Inferior parietal cortex (tissue), 1 donor: Measurements from ENCODE around the gene ACTMAP.
A peak's percentile ranks its signal among the peaks of the same experiment; 100 is the strongest.
"Not testable (repeated sequence)": the region's sequence is repeated elsewhere in the genome, so short reads cannot be mapped to it uniquely, and the experiment has no call there.

Experiments used
- DNase-seq: peaks from one replicate; pipeline ENCODE4 v3.0.0-alpha.2; 2016; ENCODE audit errors: extremely low spot score

Gene ACTMAP, protein sequence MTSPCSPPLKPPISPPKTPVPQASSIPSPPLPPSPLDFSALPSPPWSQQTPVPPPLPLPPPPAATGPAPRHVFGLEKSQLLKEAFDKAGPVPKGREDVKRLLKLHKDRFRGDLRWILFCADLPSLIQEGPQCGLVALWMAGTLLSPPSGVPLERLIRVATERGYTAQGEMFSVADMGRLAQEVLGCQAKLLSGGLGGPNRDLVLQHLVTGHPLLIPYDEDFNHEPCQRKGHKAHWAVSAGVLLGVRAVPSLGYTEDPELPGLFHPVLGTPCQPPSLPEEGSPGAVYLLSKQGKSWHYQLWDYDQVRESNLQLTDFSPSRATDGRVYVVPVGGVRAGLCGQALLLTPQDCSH

DNA sequence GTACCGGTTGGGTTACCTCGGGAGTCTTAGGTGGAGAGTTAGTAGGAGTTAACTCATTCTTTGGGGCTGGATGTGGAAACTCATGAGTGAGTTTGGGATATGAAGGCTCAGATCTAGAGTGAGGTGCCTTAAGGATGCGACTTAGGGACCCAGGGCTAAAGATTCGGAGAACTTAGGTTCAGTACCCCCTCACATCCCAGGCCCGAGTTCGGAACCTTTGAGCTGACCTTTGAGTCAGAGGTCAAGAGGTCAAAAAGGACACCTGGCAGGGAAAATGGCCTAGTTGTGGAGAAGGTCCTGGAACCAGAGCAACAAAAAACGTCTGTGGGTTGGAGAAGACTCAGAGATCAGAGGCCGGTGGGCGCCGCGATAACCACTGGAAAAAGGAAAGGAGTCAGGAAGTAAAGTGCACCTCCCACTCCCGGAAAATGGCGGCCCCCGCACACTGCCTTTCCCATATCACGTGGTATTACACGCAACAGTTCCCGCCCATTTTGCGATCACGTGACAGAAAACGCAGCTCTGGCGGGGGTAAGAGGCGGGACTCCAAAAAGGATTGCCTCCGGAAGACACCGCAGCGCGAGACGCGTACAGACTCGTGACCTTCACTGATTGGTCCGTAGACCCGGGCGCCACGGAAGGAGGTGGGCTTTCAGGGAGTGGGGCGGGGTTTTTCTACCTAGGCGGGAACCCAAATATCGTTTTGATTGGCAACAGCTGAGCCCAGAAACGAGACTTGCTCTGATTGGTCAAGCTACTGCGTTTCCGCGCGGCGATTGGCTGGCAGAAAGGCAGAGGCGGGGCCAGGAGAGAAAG is at the start of gene ACTMAP:
Gene ACTMAP (minus strand): TSS at position 420 of the 816 bp plus-strand sequence. CDS start 674 bp downstream, outside the sequence.
- DNase-seq: peak; percentile 100

DNA sequence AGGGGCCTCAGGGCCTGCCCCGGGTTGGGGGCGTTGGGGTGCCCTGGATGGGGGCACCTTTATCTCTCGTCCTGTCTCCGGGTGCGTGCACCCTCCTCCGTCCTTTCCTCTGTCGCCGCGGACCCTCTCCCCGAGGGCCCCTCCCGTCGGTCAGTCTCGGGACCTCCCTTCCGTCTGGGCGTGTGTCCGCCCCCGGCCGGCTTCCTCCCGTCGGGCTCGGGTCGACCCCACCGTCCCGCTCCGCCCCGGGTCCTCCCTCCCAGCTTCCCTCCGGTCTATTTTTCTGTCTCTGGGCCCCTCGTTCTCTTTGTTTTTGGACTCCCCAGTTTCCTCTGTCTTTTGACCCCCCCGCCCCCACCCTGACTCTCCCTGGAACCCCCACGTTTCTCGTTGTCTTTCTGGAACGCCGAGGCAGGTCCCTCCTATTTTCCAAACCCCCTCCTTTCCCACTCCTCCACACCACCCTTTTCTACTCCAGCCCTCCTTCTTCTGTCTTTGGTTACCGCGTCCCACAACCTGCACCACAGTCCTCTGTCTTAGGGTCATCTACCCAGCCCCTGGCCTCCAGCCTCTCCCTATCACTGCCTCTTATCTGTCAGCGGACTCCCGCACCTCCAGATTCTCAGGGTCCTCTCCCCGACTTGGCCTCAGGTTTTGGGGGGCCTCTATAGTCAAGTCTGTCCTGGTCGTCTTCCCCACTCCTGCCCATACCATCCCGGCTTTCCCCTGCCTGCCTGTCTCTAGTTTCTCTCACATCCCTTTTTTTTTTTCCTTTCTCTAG is 49.5 kb upstream of the ACTMAP start:
- no peak for DNase-seq

DNA sequence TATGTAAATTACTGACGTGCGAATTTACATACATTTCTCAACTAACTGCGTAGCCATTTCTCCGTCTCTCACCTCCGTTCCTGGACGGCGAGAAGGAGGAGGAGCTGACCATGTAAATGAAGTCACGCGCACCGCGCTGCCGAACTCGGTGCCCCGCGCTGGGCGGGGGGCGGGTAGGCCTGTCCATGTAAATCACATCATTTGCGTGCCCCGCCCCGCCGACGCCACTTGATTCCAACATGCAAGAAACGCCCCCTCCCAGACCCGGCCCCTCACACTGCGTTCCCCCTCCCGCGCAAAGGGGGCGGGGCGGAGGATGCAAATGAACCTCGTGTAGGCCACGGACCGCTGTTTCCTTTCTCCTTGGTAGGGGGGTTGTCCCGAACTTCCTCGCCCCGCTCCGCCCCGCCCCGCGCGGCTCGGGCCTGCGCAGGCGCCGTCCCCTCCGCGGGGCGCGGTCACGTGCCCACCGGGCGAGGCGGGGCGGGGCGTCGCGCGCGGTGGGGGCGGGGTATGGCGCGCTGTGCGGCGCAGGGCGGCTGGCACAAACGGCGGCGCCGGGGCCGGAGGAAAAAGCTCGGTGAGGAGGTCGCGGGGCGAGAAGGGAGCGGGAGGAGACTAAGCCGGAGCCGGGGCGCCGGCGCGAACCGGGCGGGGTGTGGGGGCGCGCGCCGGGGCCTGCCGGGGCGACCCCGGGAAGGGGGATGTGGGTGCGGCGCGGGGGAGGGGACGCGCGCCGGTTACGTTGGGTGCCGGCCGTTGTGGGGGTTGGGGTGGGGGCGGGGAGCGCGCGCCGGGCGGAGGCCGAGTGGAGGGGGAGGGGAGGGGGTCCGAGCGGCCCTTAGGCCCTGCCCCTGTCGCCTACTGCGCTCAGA is 48.6 kb upstream of the ACTMAP start, which contains the start of gene EGLN2:
Gene EGLN2 (plus strand): TSS at position 509 of the 875 bp plus-strand sequence. CDS start 1,382 bp downstream, outside the sequence.
- peak; percentile 98 for DNase-seq

DNA sequence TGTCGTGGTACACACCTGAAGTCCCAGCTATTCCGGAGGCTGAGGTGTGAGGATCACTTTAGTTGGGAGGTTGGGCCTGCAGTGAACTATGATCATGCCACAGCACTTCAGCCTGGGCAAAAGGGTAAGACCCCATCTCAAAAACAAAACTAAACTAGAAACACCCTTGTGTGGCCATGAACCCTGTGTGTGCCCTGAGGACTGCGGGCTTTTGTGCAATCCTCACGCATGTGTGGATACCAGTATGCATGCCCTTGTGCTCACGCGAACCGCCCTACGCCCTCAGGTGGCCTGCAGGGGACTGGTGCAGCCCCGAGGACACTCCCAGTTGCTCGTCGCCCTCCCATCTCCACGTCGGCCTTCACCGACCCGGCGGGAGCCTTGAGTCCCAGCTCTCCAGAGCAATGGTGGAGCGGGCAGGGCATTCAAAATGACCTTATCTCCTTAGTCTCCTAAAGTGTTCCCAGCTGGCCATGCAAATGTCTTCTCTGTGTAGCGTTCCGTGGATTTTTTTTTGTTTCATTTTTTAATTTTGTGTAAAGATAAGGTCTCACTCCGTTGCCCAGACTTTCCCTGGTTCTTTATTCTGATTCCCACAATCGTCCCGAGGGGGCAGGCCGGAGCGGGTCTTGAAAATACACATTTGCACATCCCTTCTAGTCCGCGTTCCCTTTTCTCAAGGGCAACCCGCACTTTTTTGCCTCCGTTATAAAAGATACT is 47.8 kb upstream of the ACTMAP start:
- DNase-seq: no peak

DNA sequence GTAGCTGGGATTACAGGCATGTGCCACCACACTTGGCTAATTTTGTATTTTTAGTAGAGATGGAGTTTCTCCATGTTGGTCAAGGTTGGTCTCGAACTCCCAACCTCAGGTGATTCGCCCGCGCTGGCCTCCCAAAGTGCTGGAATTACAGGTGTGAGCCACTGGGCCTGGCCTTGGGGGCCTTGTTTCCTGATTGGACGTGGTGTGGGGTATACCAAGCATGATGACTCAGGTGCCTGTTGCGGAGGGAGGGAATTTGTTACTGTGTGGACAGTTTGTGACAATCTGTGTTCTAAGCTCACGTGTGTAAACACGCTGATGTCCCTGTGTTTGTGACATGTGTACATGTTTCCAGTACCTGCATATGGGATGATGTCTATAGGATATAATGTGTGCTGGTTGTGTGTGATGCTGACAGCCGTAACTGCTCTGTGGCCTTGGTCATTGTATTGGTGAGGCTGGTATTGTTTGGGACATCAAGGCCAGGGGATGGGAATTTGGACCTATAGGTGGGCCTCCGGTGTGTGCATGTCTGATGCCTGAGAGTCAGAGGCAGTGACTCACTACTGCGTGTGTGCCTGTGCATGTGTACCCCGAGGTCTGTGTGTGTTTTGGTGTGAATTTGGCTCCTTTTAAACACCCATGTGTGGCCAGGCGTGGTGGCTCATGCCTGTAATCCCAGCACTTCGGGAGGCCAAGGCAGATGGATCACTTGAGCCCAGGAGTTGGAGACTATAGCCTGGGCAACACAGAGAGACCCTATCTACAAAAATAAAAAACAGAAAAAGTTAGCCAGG is 47.1 kb upstream of the ACTMAP start:
- no peak for DNase-seq

DNA sequence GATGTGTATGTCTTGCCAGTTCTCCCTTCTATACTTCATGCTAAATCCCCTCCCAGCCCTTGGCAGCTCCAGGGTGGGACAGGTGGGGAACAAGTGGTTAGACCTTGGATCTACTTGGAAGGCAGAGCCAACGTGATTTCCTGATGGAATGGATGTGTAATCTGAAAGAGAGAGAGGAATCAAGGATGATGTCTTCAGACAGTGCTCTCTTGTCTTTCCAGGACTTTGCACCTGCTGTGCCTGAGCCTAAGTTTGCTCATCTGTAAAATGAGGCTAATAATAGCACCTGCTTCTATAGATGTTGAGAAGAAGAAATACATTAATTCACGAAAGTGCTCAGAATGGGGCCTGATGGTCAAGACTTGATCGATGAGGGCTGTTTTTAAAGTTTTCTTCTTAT is 41.7 kb upstream of the ACTMAP start:
- no peak for DNase-seq

DNA sequence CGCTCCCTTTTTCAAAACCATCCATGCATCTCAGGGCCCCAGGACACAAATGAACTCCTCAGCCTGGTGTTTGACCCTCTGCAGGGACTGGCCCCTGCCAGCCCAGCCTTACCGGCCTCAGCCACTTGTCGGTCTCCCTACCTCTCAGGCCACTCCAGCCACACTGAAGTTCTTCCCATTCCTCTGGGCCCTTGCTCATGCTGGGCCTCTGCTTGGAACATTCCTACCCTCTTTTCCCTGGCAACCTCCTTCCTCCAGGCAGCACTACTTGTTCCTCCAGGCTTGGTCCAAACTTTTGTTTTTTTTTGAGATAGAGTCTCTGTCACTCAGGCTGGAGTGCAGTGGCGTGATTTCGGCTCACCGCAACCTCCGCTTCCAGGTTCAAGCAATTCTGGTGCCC is 41.1 kb upstream of the ACTMAP start:
- DNase-seq: no peak

DNA sequence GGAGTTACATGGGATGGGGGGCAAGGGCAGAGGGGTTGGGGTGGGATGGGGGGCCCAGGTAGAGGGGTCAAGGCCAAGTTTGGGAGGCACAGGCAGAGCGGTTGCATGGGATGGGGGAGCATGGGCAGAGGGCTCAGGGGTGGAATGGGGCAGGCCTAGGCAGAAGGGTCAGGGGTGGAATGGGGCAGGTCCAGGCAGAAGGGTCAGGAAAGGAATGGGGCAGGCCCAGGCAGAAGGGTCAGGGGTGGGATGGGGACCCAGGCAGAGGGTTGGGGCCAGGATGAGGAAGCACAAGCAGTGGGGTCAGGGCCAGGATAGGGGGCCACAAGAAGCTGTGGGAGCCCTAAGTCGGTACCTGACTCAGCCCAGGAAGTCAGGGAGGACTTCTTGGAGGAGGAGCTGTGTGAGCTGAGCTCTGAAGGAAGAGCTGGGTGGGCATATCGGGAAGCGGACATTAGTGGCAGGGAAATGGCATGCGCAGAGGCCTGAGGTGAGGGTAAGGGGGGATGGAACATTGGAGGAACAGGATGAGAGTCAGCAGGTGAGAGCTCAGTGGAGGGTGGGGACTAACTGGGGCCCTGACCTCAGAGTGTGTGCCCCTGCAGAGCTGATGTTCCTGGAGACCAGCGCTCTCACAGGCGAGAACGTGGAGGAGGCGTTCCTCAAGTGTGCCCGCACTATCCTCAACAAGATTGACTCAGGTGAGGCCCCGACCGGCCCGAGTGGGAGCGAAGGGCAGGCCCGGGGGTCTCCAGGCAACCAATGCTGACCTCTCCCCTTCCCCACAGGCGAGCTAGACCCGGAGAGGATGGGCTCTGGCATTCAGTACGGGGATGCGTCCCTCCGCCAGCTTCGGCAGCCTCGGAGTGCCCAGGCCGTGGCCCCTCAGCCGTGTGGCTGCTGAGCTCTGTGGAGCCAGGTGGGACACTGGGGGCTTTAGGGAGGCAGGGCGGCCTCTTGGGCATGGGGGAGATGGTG is 36.1 kb upstream of the ACTMAP start:
- DNase-seq: no peak

DNA sequence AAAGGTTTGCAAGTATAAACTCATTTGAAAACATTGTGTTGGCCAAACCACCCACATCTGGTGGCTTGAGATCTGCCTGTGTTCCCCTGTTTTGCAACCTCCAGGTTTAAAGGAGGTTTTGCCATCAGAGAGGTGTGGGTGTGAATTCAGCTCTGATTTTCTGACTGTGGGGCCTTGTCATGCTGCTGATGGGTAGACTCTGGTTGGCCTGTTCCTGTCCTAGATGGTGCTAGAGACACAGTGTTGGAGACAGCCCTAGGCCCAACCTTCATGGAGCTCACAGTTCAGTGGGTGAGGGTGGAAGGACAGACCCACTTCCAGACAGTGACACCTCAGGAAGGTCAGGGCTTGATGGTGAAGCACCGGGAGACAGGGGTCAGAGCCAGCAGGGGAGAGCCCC is 35.2 kb upstream of the ACTMAP start:
- no peak for DNase-seq

DNA sequence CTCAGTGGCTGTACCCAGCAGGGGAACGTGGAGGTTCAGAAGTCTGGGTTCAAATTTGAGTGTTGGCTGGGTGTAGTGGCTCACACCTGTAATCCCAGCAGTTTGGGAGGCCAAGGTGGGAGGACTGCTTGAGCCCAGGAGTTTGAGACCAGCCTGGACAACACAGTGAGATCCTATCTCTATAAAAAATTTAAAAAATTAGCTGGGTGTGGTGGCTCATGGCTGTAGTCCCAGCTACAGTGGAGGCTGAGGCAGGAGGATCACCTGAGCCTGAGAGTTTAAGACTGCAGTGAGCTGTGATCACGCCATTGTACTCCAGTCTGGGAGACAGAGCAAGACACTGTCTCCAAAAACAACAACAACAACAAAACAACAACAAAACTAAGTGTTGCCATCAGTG is 33.9 kb upstream of the ACTMAP start:
- DNase-seq: not testable (repeated sequence)

DNA sequence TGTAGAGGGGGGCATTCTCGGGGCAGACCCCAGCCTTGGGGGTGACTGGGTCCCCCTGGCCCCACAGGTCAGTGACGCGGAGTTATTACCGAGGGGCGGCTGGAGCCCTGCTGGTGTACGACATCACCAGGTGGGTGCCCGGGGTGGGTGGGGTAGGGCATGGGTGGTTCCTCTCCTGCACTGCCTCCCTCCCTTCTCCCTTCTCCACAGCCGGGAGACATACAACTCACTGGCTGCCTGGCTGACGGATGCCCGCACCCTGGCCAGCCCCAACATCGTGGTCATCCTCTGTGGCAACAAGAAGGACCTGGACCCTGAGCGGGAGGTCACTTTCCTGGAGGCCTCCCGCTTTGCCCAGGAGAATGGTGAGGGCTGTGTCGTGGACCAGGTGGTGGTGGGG is 33.4 kb upstream of the ACTMAP start:
- DNase-seq: no peak

DNA sequence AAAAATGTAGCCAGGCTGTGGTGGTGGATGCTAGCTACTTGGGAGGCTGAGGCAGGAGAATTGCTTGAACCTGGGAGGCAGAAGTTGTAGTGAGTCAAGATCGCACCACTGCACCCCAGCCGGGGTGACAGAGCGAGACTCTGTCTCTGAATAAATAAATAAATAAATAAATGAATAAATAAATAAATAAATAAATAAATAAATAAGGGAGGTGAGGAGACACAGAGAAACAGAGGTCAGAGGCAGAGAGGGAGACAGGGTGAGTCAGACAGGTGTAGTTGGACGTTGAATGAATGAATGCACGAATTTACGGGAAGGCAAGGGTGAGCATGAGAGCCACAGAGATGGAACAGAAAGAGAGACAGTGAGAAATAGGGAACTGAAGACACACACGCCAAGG is 30.9 kb upstream of the ACTMAP start:
- DNase-seq: no peak

DNA sequence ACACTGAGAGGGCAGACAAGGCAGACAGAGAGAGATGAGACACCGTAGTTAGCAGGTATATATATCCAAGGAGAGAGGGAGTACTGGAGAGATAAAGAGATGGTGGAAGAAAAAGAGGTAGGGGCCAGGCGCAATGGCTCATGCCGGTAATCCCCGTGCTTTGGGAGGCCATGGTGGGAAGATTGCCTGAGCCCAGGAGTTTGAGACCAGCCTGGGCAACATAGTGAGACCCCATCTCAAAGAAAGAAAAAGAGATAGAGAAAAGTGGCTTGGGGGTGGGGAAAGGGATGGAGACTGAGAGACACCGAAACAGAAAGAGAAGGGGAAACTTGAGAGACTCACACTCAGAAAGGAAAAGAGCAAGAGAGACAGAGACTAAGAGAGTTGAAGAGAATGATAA is 30.3 kb upstream of the ACTMAP start:
- no peak for DNase-seq

DNA sequence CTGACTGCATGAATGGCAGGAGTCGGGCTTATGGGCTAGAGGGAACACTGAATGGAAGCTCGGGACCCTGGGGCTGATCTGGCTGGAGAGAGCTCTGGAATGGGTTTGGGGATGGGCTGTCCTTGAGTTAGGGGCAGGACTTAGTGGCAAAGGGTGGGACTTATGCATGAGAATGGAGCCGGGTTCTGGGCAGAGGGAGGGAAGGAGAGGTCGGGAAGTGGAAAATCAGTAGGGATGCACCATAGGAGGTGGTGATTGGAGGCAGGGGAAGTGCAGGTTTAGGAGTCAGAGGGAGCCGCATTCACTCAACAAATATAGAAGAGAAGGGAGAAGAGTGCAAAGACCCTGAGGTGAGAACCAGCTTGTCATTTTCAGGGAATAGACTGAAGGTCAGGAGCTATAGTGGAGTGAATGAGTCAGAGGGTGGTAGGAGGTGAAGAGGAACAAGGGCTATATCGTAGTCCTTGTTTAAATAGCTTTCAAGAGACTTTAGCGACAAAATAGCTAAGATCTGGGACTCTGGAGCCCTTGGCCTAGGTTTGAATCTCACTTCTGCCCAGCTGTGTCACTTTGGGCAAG is 28.5 kb upstream of the ACTMAP start:
- no peak for DNase-seq

DNA sequence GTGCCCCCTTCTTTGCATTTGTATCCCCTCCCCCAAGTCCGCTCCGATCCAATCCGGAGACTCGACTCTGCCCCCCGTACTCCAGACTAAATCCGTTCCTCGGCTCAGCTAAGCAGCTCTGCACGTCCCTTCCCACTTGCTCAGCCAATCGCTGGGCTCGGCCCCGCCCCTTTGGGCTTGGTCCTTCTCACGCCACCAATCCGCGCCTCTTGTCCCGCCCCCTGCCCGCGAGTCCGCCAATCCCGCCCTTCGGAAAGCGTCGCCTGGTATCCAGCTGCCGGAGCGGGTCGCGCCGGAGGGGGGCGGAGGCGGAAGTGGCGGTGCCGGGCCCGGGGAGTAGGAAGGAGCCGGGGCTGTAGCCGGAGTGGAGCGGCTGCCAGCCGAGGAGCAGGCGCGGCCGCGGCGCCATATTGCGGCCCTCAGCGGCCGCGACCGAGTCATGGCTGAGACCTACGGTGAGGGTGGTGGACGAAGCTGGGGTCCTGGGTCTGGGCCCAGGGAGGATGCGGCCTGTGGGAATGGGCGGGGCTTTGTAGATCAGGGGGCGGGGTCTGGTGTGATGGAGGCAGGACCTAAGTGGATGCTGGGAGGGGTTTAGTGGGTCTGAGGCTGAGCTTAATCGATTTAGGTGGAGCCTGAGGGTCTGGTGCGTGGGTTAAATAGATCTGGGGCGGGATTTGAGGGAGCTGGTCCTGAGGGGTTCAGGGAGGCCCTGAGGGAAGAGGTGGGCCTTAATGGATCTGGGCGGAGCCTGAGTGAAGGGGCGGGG is 27.8 kb upstream of the ACTMAP start, which contains the start of gene RAB4B:
Gene RAB4B (plus strand): TSS at position 311 of the 769 bp plus-strand sequence. CDS start 129 bp downstream, at position 440.
- DNase-seq: peak; percentile 99

DNA sequence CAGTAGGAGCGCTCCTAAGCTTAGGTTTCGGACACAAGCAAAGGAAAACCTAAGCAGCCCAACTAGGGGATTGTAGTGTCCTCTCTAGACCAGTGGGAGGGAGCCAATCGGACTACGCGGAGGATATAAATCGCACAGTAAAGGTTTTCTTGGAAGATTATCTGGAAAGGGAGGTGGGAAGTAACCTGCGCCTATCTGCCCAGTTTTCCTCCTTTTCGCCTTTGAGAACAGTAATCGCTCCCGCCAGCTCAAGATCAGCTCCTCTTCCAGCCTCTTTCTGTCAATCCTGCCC is 27.3 kb upstream of the ACTMAP start:
- no peak for DNase-seq

DNA sequence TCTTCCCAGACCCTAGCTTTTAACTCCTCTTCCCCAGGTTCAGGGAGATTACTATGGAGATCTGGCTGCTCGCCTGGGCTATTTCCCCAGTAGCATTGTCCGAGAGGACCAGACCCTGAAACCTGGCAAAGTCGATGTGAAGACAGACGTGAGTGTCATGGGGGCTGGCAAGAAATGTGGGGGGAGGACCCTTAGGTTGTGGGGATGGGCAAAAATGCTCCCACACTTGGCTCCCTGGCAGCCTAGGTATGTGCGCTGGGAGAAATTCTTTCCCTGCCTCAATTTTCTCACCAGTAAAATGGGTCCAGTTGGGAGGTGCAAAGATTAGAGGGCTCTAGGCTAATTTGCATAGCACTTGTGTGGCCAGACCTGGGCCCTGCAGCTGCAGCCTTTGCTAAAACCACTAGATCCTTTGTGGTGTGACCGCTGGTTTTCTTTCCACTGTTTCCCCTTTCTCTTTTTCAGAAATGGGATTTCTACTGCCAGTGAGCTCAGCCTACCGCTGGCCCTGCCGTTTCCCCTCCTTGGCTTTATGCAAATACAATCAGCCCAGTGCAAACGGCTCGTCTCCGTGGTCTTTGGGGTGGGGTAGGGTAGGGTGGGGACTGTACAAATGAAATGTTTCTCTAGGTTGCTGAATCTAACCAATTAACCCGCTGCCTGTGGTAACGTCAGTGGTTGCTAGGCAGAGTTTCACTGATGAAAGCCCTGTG is 26.8 kb upstream of the ACTMAP start:
- peak; percentile 96 for DNase-seq
